Heart left ventricle (tissue), 16 donors: ENCODE results near the gene ACVR1. TPM values are rescaled to one million over a fixed set of nuclear protein-coding genes. Genes with fewer than 3 reads are reported as not detected.

Experiments used
- ATAC-seq, 4 donors: fragments of 200-7000 bp; cut with Tn5 transposase; one replicate each; pipeline ENCODE4 v1.9.1; 2020 to 2022; ENCODE audit warnings: moderate library complexity in 4 of 4, mild to moderate bottlenecking in 3 of 4, moderate number of reproducible peaks in 1 of 4
- DNase-seq, 5 donors: peaks; one replicate each; pipeline ENCODE4 v3.0.0-alpha.2; 2020
- H3K27ac ChIP-seq, 12 donors: fragments of 200-600 bp; sonication (generic) in 4 of 12; one replicate each; pipeline versions ENCODE4 v1.5.0 to v1.8.0; 2016 to 2022; ENCODE audit warnings: mild to moderate bottlenecking in 2 of 12
- H3K27me3 ChIP-seq, 9 donors: fragments of 200-600 bp; sonication (generic) in 2 of 9; one replicate each; pipeline versions ENCODE4 v1.5.1 to v1.8.0; 2016 to 2022; ENCODE audit warnings: mild to moderate bottlenecking in 3 of 9
- H3K36me3 ChIP-seq, 9 donors: fragments of 200-600 bp; sonication (generic) in 2 of 9; one replicate each; pipeline versions ENCODE4 v1.5.0 to v1.8.0; 2018 to 2022; ENCODE audit warnings: mild to moderate bottlenecking in 2 of 9
- H3K4me1 ChIP-seq, 12 donors: fragments of 200-600 bp; sonication (generic) in 4 of 12; one replicate each; pipeline versions ENCODE4 v1.5.0 to v1.8.0; 2016 to 2022; ENCODE audit warnings: mild to moderate bottlenecking in 3 of 12
- H3K4me3 ChIP-seq, 12 donors: fragments of 200-600 bp; sonication (generic) in 4 of 12; one replicate each; pipeline versions ENCODE4 v1.5.0 to v1.8.0; 2017 to 2022; ENCODE audit warnings: mild to moderate bottlenecking in 9 of 12, moderate library complexity in 4 of 12
- H3K9me3 ChIP-seq, 12 donors: fragments of 200-600 bp; sonication (generic) in 4 of 12; one replicate each; pipeline versions ENCODE4 v1.5.0 to v1.8.0; 2016 to 2022; ENCODE audit warnings: mild to moderate bottlenecking in 1 of 12
- POLR2A ChIP-seq, 2 donors: fragments of 450-650 bp; IDR thresholded peaks; one replicate each; pipeline ENCODE4 v1.6.1; 2017; ENCODE audit warnings: antibody characterized with exemption in 2 of 2, mild to moderate bottlenecking in 2 of 2, moderate library complexity in 2 of 2
- WGBS, 4 donors: extraction: QIAGEN DNeasy Blood & Tissue Kit in 2 of 4; methylation state at CpG; one replicate each; pipeline versions ENCODE4 v1.1.5 to v1.1.7; 2013 to 2018; 5-methylcytosine and 5-hydroxymethylcytosine counted together
- intact Hi-C, 10 donors: fragments of 100-400 bp; cut with DNase I; formaldehyde crosslinking; loops; one replicate each; pipeline versions ENCODE4 v1.11.1 to v1.14.2; 2022
- polyA plus RNA-seq, 2 donors: library from polyadenylated mRNA; stranded (reverse); fragments of 200-250 nt; gene quantifications; one replicate each; pipeline ENCODE4 v1.2.3, GENCODE V29; 2013
- total RNA-seq, 9 donors: library from RNA; depleted of rRNA in 2 of 9; stranded (reverse); fragments of >200 nt in 2 of 9; fragmentation: NEBNext Ultra II Directional in 3 of 9; extraction: Animal tissue kit (Norgen Biotek cat#: 25700) in 3 of 9; gene quantifications; one replicate each; pipeline versions ENCODE4 v1.1.0 to v1.2.4, GENCODE V29; 2016 to 2023
- TF ChIP-seq, protein P1 (sequence below), 12 donors: fragments of 200-600 bp; sonication (generic) in 4 of 12; IDR thresholded peaks; one replicate each; pipeline versions ENCODE4 v1.5.0 to v1.8.0; 2018 to 2022; ENCODE audit warnings: antibody characterized with exemption in 12 of 12, mild to moderate bottlenecking in 5 of 12
- donor health status: ischemic (EF 13 %, LVEDD 7.1; RV severe dilation, severe dysfunction).
- donor health status: healthy with polysubstance abuse.
- donor health status: DM: no; HTN: yes; CAD: no.
- donor health status: DM: no; HTN: no; CAD: no.
- donor health status: ischemic (EF 25% LVEDD 6.9; RV normal size, moderate dysfunction).
- donor health status: ischemic (EF 25% LVEDD 5.7; RV mildly dilated, moderate dysfunction).
- donor health status: healthy.
- donor health status: DM: yes; HTN: yes; CAD: no.
- donor health status: ischemic (EF 35%, LVEDD 5.7; RV mildly dilated, moderate dysfunction).
- donor health status: nonischemic (EF 11% LVEDD 7.7; RV severe dilation, severe dysfunction).
- donor health status: DM: yes; HTN: yes; CAD: no.
- donor health status: PGD.
- donor health status: ischemic (EF 29% LVEDD 5.4; RV normal size, mild dysfunction).
- donor health status: nonischemic (EF 23%, LVEDD 6.1; RV moderate dilation, normal function).

ACVR1 gene
- total and polyA plus RNA-seq, 11 donors: 5.6 to 37.6 (median 23.9) TPM

DNA sequence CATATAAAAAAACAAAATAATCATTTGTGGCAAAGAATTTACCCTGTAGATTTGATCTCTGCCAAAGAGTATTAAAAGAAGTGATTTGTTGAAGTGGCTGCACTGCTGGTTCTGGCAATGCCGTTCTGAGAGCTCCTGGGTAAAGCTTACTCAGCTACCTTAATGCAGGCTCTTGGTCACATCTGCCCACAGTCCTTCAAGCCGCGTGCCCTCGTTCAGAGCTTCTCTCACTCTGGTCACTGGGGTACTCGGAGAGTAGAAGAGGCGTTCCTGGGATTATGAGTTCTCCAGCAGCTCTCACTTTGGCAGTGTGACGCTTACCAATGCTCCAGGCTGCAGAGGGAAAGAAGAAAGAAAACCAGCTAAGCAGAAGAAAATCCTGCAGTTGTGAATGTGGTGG, 57.9 kb downstream of the ACVR1 start:
- H3K27me3 ChIP-seq: no peaks in the 10 kb centered on the region
- TF ChIP-seq, protein P1, sequence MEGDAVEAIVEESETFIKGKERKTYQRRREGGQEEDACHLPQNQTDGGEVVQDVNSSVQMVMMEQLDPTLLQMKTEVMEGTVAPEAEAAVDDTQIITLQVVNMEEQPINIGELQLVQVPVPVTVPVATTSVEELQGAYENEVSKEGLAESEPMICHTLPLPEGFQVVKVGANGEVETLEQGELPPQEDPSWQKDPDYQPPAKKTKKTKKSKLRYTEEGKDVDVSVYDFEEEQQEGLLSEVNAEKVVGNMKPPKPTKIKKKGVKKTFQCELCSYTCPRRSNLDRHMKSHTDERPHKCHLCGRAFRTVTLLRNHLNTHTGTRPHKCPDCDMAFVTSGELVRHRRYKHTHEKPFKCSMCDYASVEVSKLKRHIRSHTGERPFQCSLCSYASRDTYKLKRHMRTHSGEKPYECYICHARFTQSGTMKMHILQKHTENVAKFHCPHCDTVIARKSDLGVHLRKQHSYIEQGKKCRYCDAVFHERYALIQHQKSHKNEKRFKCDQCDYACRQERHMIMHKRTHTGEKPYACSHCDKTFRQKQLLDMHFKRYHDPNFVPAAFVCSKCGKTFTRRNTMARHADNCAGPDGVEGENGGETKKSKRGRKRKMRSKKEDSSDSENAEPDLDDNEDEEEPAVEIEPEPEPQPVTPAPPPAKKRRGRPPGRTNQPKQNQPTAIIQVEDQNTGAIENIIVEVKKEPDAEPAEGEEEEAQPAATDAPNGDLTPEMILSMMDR (IDR thresholded peaks at IDR 0.05): no peak
- no peak for TF ChIP-seq POLR2A (IDR thresholded peaks at IDR 0.05)
- DNase-seq: no peak
- no peak overlapping the region for H3K27ac ChIP-seq
- H3K36me3 ChIP-seq: peaks cover 0 to 39% (median 25%) of the 10 kb centered on the region in 9 donors
- H3K4me3 ChIP-seq: no peak overlapping the region
- peaks cover 0 to 39% (median 13%) of the 10 kb centered on the region in 12 donors for H3K4me1 ChIP-seq
- ATAC-seq: no peak
- intact Hi-C loops: no loop called here
- H3K9me3 ChIP-seq: no peaks in the 10 kb centered on the region
- WGBS, 4 donors: 91 to 97% (median 93%) methylated on average over 7 of the region's 7 CpGs

DNA sequence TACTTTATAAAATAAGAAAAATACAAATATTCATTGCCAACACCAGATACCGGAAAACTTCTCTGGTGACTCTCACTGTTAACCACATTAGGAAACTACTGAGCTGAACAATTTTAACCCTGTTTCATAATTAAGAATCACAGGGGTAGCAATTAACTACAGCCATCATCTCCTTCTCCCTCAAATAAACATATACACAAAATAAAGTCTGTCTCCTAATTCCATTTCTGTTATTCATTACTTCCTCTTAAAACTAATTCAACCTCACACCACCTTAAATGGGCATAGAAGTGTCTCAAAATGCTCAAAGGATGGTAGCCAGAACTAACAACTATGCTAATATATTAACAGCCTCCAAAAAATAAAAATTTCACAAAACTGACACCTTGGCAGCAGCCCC, 60.7 kb downstream of the ACVR1 start:
- no peaks in the 10 kb centered on the region for H3K9me3 ChIP-seq
- peaks cover 0 to 41% (median 25%) of the 10 kb centered on the region in 9 donors for H3K36me3 ChIP-seq
- DNase-seq (no peak), ATAC-seq (no peak)
- H3K27ac ChIP-seq: no peak overlapping the region
- peaks cover 0 to 22% (median 3%) of the 10 kb centered on the region in 12 donors for H3K4me1 ChIP-seq
- intact Hi-C loops: no loop called here
- no peak for TF ChIP-seq POLR2A (IDR thresholded peaks at IDR 0.05)
- TF ChIP-seq, protein P1 (IDR thresholded peaks at IDR 0.05): no peak
- WGBS, 4 donors: 97 to 100% (median 98%) methylated on average over 1 of the region's 1 CpG
- H3K27me3 ChIP-seq: no peaks in the 10 kb centered on the region
- H3K4me3 ChIP-seq: no peak overlapping the region

DNA sequence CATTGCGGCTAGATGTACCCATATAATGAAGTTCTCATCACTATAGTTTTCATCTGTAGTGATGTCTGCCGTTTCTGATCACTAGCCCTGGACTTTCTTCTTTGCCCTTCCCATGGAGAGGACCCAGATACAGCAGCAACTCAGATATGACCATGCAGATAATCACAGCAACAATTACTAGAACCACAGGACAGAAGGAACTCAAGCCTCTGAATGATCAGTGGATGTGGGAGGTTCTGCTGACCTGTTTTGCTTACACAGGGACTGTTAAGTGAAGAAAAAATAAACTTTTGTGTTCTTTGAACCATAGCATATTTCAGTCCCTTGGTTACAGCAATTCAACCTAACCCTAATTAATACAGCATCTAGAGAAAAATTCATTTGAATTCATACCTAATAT, 62.7 kb downstream of the ACVR1 start:
- intact Hi-C loops: no loop called here
- H3K9me3 ChIP-seq: no peaks in the 10 kb centered on the region
- peaks cover 0 to 40% (median 25%) of the 10 kb centered on the region in 9 donors for H3K36me3 ChIP-seq
- ATAC-seq: no peak
- WGBS, 4 donors: 80 to 88% (median 86%) methylated on average over 2 of the region's 2 CpGs
- peaks cover 0 to 31% (median 17%) of the 10 kb centered on the region in 12 donors for H3K4me1 ChIP-seq
- H3K27ac ChIP-seq: no peak overlapping the region
- DNase-seq: no peak
- no peaks in the 10 kb centered on the region for H3K27me3 ChIP-seq
- TF ChIP-seq POLR2A (IDR thresholded peaks at IDR 0.05): no peak
- TF ChIP-seq, protein P1 (IDR thresholded peaks at IDR 0.05): no peak
- no peak overlapping the region for H3K4me3 ChIP-seq

DNA sequence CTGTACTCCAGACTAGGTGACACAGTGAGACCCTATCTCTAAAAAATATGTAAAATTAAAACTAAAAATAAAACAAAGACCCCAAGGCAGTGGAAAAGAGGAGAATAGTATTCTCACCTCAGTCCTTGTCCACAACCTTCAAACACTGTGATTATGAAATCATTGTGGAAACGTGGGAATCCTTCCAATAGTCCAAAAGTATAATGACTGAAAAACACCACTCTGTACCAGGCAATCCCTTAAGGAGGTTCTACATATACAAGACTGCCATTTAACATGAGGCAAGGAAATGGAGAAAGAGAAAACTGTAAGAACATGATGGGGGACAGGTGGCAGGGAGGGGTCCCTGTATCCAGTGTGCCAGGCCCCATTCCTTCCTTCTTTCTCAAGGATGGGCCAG, 66.1 kb downstream of the ACVR1 start:
- H3K36me3 ChIP-seq: peaks cover 0 to 9% (median 4%) of the 10 kb centered on the region in 9 donors
- no peaks in the 10 kb centered on the region for H3K9me3 ChIP-seq
- H3K27me3 ChIP-seq: no peaks in the 10 kb centered on the region
- H3K27ac ChIP-seq: peak overlapping the region in 1 of 12 donors; percentile 13
- H3K4me3 ChIP-seq: no peak overlapping the region
- intact Hi-C loops: no loop called here
- TF ChIP-seq POLR2A (IDR thresholded peaks at IDR 0.05): no peak
- TF ChIP-seq, protein P1 (IDR thresholded peaks at IDR 0.05): no peak
- WGBS, 4 donors: 37 to 45% (median 40%) methylated on average over 1 of the region's 1 CpG
- H3K4me1 ChIP-seq: peaks cover 0 to 50% (median 28%) of the 10 kb centered on the region in 12 donors
- ATAC-seq (peak in 1 of 4 donors; percentile 60), DNase-seq (no peak)
